ENCODE data around the gene COX7B. TPM values are rescaled to one million over a fixed set of nuclear protein-coding genes. Genes with fewer than 3 reads are reported as not detected.
"Not testable (repeated sequence)": the region's sequence is repeated elsewhere in the genome, so short reads cannot be mapped to it uniquely, and the experiment has no call there.

The COX7B gene
- polyA plus RNA-seq, 4 donors = 264 to 428 (median 292) TPM

DNA sequence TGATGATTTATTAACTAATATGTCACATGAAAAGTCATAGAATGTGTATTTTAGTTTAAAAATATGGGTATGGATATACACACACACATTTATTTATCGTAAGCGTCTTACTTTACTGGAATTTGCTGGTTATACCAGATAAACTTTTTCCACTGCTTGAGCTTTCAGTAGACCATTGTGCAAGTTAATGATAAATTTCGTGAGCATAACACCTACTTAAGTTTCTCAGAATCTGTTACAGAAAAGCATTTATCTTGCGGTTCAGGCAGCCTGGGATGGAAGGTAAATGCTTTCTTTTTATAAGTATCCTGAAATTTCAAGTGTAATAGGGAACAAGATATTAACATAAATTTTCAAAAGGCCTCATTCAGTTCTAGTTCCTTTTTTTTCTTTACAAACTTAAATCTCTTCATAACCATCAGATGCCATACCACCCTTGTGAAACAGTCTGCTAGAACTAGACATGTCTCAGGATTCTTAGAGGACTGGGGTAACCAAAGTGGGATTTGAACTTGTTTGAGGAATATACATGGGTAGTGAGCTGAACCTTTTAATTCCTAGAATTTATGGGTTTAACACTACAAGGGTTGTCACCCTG, 38.9 kb downstream of the COX7B start:
- no peak for DNase-seq (ENCODE audit: low read depth in 4 of 4, low spot score in 2 of 4)

DNA sequence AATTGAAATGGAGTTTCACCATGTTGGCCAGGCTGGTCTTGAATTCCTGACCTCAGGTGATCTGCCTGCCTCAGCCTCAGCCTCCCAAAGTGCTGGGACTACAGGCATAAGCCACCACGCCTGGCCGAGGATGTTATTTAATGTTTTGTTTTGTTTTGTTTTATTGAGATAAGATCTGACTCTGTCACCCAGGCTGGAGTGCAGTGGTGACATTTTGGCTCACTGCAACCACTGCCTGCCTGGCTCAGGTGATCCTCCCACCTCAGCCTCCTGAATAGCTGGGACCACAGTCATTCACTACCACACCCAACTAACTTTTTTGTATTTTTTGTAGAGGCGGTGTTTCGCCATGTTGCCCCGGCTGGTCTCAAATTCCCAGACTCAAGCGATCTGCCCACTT, 45.8 kb downstream of the COX7B start:
- DNase-seq (ENCODE audit: low read depth in 4 of 4, low spot score in 2 of 4) = not testable (repeated sequence)

DNA sequence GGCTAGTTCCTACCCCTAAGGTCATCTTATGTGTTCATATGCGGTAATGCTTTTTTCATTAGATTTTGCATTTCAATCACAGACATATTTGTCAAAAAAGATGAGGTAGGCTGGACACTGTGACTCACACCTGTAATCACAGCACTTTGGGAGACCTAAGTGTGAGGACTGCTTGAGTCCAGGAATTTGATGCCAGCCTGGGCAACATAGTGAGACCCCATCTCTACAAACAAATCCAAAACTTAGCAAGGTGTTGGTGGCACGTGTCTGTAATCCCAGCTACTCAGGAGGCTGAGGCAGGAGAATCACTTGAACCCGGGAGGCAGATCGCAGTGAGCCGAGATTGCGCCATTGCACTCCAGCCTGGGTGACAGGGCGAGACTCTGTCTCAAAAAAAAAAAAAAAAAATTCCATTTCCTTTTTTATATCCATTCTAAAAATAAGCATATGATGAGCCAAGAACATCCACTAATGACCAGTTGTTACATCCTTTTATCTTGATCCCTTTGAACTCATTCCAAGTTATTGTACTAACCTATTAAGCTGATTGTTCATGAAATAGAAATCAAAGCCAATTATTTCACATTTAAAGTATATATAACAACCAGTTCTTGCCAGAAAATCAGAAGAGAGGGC, 46.8 kb downstream of the COX7B start:
- no peak for DNase-seq (ENCODE audit: low read depth in 4 of 4, low spot score in 2 of 4)

DNA sequence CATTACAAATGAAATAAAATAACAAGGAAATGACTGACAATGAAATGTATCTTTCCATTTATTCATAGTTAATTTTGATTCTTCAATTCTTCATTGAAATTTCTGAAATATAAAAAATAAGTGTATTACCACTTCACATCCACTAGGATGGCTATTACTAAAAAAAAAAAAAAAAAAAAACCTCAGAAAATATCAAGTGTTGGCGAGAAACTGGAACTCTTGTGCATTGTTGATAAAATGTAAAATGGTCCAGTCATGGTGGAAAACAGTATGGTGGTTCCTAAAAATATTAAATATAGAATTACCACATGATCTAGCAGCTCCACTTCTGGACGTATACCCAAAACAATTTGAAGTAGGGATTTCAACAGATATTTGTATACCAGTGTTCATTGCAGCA, 47.3 kb downstream of the COX7B start:
- no peak for DNase-seq (ENCODE audit: low read depth in 4 of 4, low spot score in 2 of 4)

DNA sequence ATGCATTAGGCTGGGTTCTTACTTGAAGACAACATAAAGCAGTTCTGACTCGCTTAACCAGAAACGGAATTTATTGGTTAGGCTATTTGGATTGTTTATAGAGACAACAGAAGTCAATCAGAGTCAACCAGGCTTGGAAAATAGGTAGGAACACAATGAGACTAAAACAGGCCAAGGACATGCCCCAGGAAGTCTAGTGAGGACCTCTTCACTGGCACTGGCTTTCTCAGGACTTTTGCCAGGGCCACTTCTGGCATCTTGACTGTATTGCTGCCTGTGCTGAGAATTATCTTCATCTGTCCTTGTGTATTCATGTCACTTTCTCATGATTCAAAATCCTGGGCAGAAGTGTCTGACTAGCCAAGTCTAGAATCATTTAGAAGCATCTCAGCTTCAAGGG, 50.6 kb downstream of the COX7B start:
- no peak for DNase-seq (ENCODE audit: low read depth in 4 of 4, low spot score in 2 of 4)

DNA sequence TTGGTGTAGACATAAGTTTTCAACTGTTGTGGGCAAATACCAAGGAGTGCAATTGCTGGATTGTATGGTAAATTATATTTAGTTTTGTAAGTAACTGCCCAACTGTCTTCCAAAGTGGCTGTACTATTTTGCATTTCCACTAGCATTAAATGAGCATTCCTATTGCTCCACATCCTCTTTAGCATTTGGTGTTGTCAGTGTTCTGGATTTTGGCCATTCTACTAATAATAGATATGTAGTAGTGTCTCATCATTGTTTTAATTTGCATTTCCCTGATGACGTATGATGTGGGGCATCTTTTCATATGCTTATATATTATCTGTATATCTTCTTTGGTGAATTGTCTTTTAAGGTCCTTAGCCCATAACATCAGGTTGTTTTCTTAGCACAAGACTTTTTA, 52.9 kb downstream of the COX7B start:
- no peak for DNase-seq (ENCODE audit: low read depth in 4 of 4, low spot score in 2 of 4)

DNA sequence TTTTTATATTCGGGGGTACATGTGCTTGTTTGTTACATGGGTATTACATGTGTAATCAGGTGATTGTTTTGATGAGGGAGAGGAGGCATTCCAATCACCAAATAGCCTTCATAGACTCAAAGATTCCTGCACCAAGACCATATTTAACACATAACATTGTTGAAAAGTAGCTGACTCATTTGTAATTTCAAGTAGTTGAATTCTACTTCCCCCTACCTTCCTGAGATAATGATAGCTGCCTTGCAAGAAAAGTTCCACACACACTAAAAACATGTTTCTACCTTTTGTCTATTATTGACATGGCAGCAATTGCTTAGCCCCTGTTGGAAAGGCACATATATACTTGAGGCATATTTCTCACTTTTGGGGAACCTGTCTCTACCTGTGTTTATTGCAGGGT, 54.0 kb downstream of the COX7B start:
- DNase-seq (ENCODE audit: low read depth in 4 of 4, low spot score in 2 of 4) = no peak

DNA sequence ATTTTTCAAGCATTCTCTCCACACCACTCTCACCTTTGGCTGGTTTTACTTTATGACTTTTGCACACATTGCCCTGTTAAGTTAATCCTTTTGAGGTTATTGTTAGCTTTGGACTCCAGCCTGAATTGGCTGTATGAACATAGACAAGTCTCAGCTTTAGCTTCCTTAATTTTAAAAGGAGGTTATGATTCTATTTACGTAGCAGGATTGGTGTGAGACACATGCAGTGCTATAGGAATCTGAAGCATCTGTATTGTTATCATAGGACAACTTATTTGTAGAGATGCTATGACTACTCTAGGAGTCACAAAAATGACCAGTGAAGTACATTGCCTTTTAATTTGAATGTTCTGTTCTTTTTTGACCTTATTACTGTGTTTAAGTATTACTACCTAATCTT, 54.4 kb downstream of the COX7B start:
- DNase-seq (ENCODE audit: low read depth in 4 of 4, low spot score in 2 of 4) = no peak

Other genes with a start within 250 kb of the COX7B start
- gene ATRX, start 113.3 kb upstream of the COX7B start, polyA plus RNA-seq (ENCODE audit: insufficient read length in 4 of 4) = 10 to 100 TPM; 63.7 to 97.1 (median 85.4) TPM
- 10 to 100 TPM; 76.9 to 93.3 (median 90.2) TPM for gene MAGT1, start 4.0 kb upstream of the COX7B start, polyA plus RNA-seq (ENCODE audit: insufficient read length in 4 of 4)
- gene ATP7A, start 11.2 kb downstream of the COX7B start, polyA plus RNA-seq (ENCODE audit: insufficient read length in 4 of 4) = 10 to 100 TPM; 14.3 to 18.5 (median 15.0) TPM
- under 1 TPM in 2 of 4 donors, not detected in 2; 0.52 TPM for gene PGAM4, start 70.2 kb downstream of the COX7B start, polyA plus RNA-seq (ENCODE audit: insufficient read length in 4 of 4)
- gene PGK1, start 204.8 kb downstream of the COX7B start, polyA plus RNA-seq (ENCODE audit: insufficient read length in 4 of 4) = 100 to 1,000 TPM; 306 to 414 (median 379) TPM
- 10 to 100 TPM; 40.6 to 52.6 (median 50.2) TPM for gene TAF9B, start 240.2 kb downstream of the COX7B start, polyA plus RNA-seq (ENCODE audit: insufficient read length in 4 of 4)

Data from left renal cortex interstitium (tissue), 4 donors.